ENCODE data around the gene LTN1.

- TF ChIP-seq, protein P1, sequence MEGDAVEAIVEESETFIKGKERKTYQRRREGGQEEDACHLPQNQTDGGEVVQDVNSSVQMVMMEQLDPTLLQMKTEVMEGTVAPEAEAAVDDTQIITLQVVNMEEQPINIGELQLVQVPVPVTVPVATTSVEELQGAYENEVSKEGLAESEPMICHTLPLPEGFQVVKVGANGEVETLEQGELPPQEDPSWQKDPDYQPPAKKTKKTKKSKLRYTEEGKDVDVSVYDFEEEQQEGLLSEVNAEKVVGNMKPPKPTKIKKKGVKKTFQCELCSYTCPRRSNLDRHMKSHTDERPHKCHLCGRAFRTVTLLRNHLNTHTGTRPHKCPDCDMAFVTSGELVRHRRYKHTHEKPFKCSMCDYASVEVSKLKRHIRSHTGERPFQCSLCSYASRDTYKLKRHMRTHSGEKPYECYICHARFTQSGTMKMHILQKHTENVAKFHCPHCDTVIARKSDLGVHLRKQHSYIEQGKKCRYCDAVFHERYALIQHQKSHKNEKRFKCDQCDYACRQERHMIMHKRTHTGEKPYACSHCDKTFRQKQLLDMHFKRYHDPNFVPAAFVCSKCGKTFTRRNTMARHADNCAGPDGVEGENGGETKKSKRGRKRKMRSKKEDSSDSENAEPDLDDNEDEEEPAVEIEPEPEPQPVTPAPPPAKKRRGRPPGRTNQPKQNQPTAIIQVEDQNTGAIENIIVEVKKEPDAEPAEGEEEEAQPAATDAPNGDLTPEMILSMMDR (conservative IDR thresholded peaks at IDR 0.05) = no peak
- no peak for TF ChIP-seq EZH2 (IDR thresholded peaks at IDR 0.05; ENCODE audit: low read depth)
Observed at GRCh38 chr21:28993293-28993629, 584 bp upstream of the LTN1 start.

Measured in PC-9 (cell line).